CD1c-positive myeloid dendritic cell (primary cell): ENCODE data around the gene CFAP58.
A peak's percentile ranks its signal among the peaks of the same experiment; 100 is the strongest.

Source experiments
- DNase-seq: peaks from one replicate; pipeline ENCODE4 v3.0.0-alpha.2; 2016; ENCODE audit errors: extremely low spot score

Gene CFAP58

DNA sequence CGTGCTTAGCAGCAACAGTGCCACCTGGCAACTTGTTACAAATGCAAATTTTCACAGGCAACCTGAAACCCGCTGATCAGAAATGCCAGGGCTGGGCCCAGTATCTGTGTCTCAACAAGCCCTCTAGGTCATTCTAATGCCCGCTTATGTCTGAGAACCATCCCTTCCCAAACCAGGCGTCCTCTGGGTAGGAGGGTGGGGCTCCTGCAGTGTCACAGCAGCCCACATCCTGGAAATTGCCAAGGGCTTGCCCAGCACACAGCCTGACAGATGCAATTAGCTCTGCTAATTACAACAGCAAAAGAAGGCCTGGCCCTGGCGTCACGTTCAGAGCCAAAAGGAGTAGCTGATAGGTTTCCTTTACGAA, 31.2 kb upstream of the CFAP58 start:
- DNase-seq = peak; percentile 20

DNA sequence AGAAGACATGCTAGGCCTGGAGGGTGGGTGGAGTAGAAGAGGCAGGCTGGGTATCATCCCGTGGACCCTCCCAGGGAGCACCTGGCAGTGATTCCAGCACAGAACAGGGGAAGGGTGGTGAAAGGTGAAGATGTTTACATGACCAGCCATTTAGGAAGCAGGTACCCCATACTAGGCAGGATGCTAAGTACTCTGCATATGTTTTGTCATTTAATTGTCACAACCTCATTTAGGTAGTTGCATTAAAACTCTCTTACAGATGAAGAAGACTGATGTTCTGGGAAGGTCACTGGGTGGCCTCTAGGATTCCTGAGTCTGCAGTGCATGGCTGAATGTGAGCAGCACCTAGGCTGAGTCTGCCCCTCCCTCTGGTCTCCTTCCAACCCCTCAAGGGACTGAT, 30.5 kb upstream of the CFAP58 start:
- DNase-seq = no peak

DNA sequence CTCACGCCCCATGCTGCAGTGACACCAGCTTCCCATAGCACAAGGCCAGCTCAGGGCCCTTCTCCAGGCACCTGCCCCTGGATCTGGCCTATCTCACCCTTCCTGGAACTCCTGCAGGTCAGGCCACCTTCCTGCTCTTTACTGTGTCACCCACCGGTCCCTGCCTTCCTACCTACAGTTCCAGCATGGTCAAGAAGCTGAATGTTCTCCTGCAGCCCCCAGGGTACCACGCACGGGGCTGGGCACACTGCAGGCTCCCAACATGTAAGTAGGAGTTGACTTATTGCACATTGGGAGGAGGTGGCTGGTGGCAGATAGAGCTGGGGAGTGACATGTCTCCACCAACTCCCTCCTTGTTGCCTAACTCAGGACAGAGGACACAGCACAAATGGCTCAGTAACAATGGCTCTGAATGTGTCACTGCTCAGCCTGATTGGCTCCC, 29.9 kb upstream of the CFAP58 start:
- DNase-seq = peak; percentile 48

DNA sequence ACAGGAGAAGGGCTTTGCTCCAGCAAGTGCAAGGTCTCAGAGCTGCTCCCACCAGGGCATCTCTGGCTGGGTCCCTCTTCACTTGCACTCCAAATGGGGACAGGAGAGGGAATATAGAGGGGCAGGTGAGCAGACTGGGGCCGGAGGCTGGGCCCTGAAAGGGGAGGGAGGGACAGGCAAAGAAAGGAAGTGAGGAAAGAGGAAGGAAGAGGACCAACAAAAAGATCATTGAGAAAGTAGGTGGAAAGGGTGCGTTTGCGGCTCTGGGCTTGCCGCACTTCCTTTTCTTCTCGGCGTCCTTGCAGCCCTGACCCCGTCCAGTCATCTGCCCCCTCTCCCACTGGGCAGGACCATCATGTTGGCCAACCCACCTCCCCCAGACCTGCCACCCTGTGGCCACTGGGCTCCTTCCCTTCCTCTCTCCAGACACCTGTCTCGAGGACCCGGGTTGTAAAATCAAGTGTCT, 29.4 kb upstream of the CFAP58 start:
- DNase-seq = peak; percentile 81

DNA sequence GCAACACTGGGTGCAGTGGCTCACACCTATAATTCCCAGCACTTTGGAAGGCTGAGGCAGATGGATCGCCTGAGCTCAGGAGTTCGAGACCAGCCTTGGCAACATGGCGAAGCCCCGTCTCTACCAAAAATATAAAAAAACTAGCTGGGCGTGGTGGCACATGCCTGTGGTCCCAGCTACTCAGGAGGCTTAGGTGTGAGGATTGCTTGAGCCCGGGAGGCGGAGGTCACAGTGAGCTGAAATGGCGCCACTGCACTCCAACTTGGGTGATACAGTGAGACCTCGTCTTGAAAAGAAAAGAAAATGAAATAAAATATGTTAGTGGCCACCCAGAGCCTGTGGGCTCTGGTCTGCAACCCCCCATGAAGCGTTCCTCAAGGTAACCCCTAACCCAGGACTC, 28.7 kb upstream of the CFAP58 start:
- DNase-seq = no peak

DNA sequence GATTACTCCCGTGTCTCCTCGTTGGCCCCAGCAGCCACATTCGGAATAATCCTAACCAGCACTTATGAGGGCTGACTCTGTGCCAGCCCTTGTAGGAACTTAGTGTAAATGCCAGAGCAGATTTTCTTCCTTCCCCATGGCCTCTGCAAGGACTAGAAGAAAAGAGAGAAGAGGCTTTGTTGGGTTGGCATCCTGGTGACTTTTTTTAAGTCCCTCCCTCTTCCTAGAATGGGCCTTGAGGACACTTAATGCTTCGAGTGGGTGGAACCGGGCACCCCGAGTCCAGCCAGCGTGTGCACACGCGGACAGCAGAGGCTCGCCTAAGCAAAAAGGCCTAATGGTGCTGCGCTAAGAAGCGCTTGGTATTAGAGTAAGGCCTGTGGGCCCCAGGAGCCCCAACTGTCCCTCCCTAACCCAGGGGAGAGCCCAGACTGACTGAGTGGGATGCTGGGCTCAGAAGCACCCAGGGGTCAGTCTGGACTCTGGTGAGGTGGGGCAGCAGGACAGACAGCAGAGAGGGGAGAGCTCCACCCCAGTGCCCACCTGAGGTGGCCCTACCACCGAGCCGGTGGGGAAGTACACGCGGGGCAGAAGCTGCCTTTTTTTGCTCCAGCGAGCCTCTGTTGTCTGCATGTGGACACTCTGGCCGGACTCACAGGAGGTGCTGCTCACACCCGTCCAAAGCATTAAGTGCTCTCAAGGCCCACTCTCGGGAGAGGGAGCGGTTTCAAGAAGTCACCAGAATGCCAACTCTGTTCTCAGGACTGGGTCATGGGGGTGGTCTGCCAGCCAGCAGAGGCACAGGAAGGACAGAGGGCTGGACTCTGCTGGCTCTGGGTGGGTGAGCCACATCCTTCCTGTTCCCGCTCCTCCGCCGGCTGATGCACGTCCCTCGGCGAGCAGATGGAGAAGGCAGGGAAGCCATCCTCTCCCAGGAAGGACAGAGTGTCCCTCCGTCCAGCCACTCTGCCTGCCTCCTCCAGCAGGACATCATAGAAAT, 27.9 kb upstream of the CFAP58 start:
- DNase-seq = peak; percentile 71

DNA sequence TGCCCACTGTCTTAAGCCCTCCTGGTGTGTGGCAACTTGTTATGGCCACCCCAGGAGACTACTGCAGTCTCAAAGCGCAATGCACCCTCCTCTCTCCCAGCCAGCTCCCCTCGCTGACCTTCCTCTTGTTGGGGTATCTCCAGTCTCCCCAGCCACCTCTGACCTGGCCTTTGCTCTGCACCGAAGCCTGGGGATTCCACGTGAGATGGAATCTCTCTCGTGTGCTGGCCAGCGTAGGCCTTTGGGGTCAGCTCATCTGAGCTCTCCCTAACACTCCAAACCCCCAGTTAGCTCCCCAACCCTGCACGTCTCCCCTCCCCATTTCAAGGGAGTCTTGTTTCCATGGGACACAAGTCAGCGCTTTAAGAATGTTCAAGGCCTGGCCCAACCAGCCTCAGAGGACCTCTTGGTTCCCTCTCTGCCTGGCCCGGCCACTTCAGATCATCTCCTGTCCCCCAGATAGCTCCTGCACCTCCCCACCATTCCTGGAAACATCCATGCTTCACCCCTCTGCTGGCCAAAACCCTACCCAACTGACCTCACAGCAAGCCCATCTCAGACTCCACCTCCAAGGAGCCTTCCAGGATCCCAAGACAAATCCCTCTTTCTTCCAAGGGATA, 26.5 kb upstream of the CFAP58 start:
- DNase-seq = no peak

DNA sequence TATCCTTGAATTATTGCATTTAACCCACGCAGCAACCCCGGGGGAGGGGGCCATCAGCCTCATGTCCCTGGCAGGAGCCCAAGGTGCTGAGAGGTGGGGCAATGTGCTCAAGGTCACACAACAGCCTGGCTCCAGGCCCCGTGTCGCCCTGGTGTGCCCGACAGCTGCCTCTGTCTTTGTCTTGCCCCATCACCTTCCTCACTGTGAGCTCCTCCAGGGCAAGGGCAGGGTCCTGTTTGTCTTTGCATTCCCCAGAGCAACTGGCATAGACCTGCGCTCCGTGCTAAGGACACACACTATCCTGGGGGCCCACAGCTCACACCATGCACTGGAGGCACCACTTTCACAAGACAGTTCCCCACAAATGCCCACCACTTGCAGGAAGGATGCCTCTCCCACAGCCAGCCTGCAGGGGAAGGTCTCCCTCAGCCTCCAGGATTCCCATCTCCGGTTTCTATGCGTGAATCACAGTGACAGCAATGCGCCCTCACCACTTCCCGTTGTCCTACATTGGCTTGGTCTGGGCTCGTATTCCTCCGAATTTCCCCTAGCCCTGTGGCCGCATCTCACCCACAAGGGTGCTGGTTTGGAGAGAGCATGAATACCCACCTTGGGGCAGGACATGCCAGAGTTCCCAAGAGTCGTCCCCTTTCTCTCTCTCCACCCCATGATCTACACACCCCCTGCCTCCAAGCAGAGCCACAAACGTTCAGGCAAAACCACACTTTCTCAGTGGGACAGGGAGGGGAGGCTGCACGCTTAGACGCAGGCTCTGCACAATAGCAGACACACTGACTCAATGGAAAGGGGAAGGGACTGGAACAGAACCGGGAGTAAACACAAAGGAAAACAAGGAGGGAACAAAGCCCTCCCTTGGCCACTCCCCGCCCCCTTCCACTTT, 25.6 kb upstream of the CFAP58 start:
- DNase-seq = peak; percentile 87

DNA sequence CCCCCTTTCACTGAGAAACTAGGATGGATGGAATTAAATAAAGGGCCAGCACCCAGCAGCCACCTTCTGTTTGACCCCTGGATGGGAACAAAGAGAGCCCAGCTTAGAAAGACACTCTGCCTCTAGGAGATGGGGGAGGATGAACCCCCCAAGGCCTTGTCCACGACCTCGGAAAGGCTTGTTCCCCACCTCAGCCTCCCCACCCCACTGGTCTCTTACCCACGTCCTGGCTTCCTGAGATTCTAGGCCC, 25.1 kb upstream of the CFAP58 start:
- no peak for DNase-seq

DNA sequence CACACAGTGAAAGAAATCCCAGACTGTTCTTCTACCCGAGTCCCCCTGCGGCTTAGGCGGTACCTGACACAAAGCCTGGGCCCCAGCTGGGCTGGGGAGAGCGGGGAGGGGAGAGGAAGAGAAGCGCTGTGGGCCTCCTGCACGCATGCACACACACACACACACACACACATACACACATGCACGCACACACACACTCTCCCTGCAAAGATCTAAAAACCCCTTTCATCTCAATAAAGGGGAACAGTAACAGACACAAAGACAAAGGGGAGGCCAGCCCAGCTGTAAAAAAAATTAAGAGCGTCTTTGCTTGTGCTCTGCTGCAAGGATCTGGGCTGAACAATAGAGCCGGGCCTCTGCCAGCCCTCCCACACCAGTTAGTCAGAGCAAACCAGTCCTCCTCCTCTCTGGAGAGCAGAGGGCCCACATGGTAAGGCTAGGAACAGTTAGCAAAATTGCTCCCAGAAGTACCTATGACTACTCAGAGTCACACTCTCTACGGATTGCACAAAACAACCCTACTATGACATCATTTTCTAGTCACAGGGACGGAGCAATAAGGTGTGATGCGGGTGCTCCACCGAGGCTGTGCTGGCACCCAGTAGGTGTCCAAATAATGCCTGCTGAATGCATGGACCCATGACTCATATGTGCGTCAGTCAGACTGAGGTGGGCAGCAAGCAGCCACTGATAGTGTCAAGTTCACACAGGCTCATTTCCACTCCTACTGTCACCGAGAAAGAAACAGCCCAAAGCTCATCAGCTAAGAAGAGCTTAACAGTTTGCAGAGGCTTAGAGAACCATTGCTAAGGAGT, 24.5 kb upstream of the CFAP58 start:
- DNase-seq = peak; percentile 94

DNA sequence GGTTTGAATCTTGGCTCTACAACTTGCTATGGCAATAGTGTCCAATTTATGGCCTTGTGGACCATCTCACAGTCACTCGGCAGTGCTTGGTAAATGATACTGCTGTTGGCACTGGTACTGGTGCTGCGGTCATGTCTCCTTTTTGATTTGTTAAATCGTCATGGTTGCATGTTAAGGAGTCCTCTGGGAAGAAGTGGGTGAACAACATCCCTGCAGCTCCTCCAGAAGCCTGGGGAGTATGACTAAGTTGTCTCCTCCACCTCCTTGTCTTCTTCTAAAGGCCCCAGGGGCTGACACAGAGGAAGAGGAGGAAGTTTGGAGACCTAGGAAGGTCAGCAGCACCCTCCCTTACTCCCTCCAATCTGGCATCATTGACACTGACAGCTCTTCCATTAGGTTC, 23.9 kb upstream of the CFAP58 start:
- DNase-seq = peak; percentile 66

DNA sequence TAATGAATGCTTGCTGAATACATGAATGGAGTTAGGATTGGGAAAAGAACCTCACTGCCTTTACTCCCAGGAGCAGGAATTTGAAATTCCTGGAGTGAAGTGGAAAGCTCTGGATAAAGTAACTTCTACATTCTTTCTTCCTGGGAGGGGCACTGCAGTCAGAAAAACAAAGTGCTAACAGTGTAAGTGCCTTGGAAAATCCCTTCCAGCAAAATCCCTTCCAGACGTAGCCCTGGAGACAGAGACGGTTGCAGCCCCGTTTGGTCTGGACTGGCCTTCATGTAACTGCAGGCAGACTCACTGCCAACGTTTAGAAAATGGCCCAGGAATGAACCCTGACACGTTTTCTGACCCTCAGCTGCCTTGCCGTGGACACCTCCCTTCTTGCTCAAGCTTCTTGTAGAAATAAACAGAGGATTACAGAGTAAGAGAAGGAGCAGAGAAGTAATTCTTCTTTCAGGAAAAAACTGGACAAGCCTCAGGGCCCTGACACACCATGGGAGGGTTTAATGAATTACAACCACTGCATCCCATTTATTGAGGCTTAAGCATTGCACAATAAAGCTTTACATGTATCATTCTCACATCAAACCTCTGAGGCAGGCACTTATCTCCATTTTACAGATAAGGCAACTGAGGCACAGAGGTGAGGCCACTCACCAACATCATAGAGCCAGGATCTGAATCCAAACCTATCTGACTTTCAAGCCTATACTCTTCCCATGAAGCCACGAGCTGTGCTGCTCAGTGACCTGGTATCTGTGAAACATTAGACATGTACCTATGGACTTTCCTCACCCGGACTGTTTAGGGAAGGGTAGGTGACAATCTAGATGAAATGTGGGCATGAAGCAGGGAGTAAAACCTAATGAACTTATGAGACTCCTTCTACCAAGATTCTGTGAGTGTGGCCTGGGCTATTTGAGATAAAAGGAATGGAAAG, 23.2 kb upstream of the CFAP58 start:
- no peak for DNase-seq

DNA sequence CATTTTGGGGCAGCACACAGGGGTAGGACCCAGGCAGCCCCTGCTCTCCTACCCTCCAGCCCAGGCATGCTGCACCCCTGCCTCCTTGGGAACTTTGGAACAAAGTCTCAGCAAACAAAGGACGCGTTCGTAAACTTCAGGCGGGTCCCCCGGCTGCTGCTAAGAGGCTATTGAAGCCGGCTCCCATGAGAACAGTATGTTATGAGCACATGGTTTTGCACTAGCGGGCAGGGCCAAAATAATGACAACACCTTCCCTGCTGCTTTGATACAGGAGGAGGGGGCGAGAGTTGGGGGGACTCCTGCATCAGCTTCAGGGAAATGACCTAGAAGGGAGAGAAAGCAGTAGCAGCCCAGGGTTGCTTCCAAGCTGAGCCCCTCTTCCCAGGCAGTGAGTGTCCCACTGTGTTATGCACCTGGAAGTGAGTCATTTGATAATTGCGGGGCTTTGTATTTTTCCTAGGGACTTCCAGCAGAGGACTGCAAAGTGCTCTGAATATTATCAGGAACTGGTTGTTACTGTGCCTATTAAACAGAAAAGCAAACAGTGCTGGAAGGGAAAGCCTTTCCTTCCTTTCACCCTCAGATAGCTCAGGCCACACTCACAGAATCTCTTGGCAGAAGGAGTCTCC, 22.3 kb upstream of the CFAP58 start:
- no peak for DNase-seq

DNA sequence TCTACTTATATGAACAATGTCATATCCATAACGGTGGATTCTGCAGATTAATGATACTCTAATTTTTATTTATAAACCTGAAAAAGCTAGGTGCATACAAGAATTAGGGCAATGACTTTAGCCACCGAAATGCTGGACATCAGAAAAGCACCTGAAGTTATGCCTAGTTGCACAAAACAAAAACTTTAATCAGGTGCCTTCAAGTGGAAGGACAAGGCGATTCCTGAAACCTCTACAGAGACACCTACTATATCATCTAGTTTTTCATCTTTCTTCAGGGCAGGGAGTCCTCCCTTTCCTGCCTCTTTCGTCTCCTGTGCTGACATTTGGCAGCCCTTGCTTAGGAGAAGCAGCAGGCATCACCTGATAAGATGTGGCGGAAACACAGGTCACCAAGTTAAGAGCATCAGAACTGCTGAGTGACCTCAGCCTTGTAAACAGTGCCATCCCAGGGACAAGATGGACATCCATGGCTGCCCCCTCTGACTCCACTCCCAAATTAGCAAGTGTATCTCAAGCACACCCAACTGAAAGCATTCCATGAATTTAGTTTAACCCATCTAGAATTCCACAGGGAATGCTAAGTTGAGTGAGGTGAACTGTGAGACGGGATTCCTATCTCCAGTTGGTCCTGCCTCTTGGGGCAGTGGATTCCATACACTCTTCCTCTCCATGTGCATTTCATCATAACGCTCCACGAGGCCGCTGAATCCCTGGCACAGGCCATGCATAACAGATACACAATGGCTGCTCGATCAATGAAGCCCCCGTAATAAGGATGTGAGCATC, 21.2 kb upstream of the CFAP58 start:
- no peak for DNase-seq

DNA sequence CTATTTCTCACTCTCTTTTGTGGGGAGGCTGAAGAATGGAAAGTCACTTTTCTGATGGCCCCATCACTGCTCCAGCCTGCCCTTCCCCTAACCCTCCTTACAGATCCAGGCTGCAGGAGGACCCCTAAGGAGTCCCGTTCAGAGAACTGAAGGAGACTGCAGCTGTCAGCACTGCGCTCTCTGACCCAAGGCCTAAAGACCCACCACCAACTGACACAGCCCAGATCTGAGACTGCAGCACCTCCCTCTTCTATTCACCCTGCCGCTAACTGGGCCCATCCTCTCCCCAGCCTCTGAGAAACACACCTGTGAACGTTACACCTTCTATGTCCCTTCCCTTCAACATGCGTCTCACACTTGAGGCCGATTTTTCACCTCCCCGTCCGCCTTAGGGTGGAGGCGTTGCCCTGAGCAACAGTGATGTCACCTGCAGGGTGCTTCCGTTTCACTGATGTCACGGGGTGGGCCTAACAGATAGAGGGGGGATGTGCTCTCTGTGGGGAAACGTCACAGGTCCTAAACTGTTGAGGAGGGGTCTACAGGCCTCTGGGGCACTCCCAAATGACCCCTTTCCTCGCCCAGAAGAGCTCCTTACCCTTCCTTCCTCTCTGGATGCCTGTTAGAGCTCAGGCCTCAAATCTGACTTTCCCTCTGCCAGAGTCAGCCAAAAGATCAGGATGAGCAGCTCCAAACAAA, 20.5 kb upstream of the CFAP58 start:
- no peak for DNase-seq

DNA sequence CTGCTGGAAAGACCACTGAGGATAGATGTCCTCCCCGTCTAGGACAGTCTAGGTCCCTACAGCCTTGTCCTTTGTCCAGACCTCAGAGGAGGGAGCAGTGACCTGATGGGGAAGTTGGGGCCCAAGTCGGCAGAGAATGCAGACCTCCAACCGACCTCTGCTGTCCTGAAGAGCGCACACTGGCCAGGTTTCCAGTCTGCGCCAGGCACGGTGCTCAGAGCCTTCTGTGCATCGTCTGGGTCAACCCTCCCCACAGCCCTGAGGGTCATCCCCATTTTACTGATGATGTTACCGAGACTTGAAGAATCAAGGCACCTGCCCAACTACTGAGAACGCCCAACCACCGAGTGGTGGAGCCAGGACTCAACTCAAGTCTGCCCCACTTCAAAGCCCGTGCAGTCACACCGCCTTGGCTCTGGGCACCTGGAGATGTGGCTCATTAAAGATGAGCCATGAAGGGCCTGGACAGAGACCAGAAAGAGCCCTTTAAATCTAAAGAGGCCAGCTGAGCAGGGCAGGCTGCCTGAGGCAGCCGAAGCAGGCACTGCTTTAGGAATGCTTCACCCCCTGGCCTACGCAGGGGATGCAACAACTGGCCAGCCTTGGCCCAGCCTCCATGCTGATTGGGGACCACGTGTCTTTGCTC, 19.8 kb upstream of the CFAP58 start:
- DNase-seq = no peak

DNA sequence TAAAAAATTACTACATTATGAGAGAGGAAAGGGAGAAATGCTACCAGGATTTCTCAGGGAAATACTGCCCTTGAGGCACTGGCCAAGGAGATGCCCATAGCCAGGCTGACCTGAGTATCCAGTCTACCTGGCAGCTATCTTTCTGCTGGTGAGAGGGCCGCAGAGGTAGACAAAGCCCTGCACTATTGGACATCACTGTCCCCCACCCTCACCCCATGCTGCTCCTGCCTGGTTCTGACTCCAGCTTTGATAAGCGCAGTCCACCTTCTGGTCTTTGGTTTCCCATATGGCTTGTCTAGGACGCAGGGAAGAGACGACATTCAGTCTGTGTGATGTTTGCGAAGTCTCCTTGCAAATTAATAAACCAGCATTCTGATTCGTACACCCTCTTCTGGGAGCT, 19.1 kb upstream of the CFAP58 start:
- DNase-seq = no peak
